GM18868 (cell line): ENCODE data around the gene ECT2.
"Not testable (repeated sequence)": the region's sequence is repeated elsewhere in the genome, so short reads cannot be mapped to it uniquely, and the experiment has no call there.

ENCODE experiments used
- ATAC-seq: cut with Tn5 transposase; IDR thresholded peaks from one replicate; pipeline ENCODE4 v1.9.1; 2021; ENCODE audit warnings: mild to moderate bottlenecking, moderate library complexity; ENCODE audit not compliant: unreplicated experiment

ECT2 gene, protein sequence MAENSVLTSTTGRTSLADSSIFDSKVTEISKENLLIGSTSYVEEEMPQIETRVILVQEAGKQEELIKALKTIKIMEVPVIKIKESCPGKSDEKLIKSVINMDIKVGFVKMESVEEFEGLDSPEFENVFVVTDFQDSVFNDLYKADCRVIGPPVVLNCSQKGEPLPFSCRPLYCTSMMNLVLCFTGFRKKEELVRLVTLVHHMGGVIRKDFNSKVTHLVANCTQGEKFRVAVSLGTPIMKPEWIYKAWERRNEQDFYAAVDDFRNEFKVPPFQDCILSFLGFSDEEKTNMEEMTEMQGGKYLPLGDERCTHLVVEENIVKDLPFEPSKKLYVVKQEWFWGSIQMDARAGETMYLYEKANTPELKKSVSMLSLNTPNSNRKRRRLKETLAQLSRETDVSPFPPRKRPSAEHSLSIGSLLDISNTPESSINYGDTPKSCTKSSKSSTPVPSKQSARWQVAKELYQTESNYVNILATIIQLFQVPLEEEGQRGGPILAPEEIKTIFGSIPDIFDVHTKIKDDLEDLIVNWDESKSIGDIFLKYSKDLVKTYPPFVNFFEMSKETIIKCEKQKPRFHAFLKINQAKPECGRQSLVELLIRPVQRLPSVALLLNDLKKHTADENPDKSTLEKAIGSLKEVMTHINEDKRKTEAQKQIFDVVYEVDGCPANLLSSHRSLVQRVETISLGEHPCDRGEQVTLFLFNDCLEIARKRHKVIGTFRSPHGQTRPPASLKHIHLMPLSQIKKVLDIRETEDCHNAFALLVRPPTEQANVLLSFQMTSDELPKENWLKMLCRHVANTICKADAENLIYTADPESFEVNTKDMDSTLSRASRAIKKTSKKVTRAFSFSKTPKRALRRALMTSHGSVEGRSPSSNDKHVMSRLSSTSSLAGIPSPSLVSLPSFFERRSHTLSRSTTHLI

GRCh38 chr3:172750368-172751174, at the start of gene ECT2:
Gene ECT2, plus strand, starts transcription at chr3:172750726. Its CDS starts 3,805 bp downstream, at chr3:172754531.
- ATAC-seq = peak; percentile 95

DNA sequence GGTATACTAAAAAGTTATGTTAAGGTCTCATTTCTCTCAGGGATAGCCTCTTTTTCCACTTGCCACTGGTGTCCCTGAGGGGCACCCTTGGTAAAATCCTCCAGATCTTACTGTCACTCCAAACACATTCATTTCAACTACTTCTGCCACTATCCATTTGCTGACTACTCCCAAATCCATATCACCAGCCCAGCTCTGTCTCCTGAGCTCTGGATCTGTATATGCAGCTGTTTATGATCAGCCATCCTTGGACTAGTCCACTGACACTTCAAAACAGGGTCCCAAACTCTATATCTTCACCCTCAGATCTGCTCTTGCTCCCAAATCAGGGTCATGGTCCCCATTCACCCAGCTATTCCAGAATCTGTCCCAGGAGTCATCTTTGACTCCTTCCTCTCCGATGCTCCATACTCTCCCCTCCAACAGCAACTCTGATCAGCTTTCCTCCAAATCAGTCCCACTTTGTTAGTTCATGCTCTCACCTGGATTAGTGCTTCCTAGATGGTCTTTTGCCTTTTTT, 49.5 kb upstream of the ECT2 start:
- ATAC-seq = no peak

DNA sequence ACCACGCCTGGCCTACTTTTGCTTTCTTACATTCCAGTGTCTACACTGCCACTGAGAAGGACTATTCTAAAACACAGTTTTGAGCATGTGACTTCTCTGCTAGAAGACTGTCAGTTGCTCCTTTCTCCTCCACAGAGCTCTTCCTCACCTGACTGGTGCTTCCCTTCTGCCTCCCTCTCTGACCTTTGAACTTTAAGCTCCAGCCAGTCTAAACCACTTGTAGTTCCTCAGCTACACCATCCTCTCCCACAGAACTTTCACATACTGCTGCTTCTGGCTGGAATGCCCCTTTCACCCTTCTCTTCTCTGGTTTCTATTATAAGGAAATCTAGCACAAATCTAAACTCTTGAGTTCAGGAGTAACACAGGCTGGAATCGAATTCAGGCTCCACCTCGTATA, 48.8 kb upstream of the ECT2 start:
- no peak for ATAC-seq

- ATAC-seq = no peak
These were observed 48.3 kb upstream of the ECT2 start for GRCh38 chr3:172702256-172702655.

- not testable (repeated sequence) for ATAC-seq
These were observed 47.8 kb upstream of the ECT2 start for GRCh38 chr3:172702731-172703130.

- ATAC-seq = no peak
These were observed 46.5 kb upstream of the ECT2 start for GRCh38 chr3:172704001-172704400.

DNA sequence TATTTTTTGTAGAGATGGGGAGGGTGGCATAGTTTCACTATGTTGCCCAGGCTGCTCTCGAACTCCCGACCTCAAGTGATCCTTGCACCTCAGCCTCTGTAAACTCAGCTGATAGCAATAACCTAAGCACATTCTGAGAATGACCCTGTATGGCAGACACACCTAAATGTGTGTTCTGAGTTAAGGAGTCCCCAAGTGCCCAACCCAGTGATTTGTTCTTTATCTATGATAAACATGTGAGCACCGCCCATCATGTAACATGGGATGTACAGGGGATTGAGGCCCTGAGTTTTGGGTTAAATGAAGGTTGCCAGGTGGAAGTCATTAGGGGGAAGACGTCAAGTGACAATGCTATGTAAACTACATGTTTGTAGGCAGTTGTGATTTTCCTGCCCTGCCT, 45.4 kb upstream of the ECT2 start:
- ATAC-seq = no peak

- ATAC-seq = no peak
These were observed 43.5 kb upstream of the ECT2 start for GRCh38 chr3:172707030-172707429.

DNA sequence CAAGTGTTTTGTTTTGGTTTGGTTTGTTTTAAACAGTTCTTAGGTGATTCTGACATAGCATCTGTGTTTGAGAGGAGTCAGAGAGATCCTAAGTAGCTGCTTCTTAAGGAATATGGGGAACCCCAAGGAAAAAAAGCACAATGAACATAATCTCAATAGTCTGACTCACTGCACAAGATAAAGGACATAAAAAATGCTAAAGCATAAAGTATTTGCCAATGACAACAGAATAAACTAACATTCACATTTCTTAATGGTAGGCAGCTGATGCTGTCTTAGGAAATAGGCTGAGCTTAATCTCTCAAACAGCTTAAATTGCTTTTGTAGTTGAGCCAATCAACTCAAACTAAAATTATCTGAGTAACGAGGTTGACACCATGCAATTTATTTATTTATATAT, 42.6 kb upstream of the ECT2 start:
- ATAC-seq = no peak

- ATAC-seq = no peak
These were observed 41.4 kb upstream of the ECT2 start for GRCh38 chr3:172708921-172709773.

GRCh38 chr3:172709774-172710663, 40.5 kb upstream of the ECT2 start:
- ATAC-seq = no peak

DNA sequence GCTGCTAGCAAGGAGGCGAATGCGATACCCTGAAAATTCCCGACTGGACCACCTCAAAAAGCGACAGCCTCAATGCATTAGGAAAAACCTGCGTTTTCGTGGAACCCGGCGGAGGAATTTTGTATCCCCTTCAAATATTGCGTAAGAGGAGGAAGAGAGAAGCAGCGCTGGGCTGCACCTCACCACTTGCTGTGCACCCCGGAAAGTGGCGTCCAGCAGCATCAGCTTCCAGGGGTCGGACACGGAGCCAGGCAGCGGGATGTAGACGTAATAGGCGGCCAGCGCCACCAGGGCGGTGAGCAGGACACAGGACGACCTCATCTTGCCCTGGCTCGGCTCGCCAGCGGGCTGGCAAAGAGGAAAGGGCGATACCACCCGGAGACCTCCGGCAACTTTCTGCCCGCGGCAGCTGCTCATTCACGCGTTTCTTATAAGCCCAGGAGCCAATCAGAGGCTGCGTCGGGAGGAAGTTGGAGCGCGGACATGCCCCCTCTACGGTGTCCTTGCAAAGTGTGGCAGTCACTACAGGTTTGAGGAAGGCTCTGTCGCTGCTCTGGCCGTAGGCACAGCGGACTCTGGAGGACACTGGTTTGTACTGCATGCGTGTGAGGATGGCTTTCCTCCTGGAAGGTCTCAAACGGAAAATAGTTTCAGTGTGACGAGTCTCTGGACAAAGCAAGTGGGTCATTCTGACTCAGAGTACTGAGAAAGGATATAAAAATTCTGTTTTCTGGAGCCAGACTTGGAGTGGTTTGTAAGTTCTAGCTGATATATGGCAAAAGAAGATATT, 39.7 kb upstream of the ECT2 start, which contains the start of gene NCEH1:
NCEH1 (minus strand) TSS at position 404 of the 790 bp plus-strand sequence; CDS start at position 321, 83 bp downstream.
- ATAC-seq = peak; percentile 99

DNA sequence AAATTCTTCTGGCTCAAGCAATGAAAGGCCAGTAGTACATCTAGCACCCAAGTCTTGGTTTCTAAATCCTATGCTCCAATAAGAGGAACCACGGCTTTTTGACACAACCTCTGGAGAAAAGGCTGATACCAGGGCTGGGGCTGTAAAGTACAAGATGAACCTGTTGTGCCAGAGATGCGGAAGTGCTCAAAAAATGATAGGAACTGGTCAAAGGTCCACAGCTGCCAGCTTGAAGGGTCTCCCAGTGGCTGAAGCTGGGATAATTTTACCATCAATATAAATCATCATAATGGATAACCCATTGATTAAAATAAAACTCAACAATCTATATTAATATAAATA, 39.1 kb upstream of the ECT2 start:
- ATAC-seq = no peak

DNA sequence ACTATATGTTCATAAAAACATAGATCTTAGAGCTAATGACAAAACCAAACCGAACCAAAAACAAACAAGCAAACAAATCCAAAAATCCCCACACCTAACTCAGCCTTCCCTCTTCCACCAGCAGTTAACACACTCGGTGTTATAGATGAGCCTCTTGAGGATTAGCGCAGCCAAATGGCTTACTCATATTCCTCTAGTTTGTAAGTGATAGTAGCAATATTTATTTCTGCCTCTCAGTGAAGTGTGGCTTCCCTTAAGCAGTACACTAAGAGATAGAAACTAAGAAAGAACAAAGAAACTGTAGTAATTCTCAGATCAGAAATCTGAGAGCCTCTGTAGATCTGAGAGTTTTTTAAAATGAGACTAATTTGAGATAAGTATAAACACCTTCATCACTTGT, 37.2 kb upstream of the ECT2 start:
- ATAC-seq = no peak

GRCh38 chr3:172716476-172716875, 34.0 kb upstream of the ECT2 start:
- no peak for ATAC-seq

DNA sequence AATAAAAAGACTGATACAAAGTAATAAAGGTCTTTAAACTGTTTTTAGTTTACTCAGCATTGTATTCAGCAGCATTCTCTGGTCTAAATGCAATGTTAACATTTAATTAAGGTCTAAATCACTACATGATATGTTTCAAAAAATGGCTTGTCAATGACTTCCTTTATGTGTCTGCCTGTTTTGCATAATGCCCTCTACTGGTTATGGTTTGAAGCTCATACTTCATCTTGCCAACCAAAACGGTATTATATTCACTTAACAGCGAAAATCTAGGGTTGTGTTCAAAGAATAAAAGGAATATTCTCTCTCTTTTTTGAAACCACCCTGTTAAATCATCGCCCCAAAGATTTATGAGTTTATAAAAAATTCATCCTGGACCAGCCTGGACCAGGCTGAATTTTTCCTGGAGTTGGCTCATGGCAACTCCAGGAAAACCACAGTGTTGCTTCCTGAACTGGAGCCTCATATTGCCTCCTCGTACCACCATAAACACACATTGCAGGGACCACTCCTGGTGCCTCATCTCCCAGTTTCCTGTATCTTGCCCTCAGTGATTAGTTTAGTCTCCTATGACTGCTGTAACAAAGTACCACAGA, 32.9 kb upstream of the ECT2 start:
- ATAC-seq = peak; percentile 55

- not testable (repeated sequence) for ATAC-seq
These were observed 27.9 kb upstream of the ECT2 start for GRCh38 chr3:172722536-172723040.
